OCI-LY7 (cell line): ENCODE data around the gene CHST5. TPM values are rescaled to one million over a fixed set of nuclear protein-coding genes. Genes with fewer than 3 reads are reported as not detected.
"Not testable (repeated sequence)": the region's sequence is repeated elsewhere in the genome, so short reads cannot be mapped to it uniquely, and the experiment has no call there.

Source experiments
- BruUV-seq: library from RNA; stranded (reverse); fragments of 400-500 nt; replicated peaks from 2 replicates; lab custom pipeline; 2021; lab: Mats Ljungman, UMichigan
- CTCF ChIA-PET: fragments of 300-600 bp; sonication (Branson Sonifier 250); formaldehyde crosslinking; loops from one replicate; lab custom pipeline; 2022; ENCODE audit warnings: antibody characterized with exemption; ENCODE audit not compliant: unreplicated experiment; lab: Charles Lee
- POLR2A ChIA-PET: fragments of 300-600 bp; sonication (Branson Sonifier 250); formaldehyde crosslinking; loops from one replicate; lab custom pipeline; 2022; ENCODE audit warnings: antibody characterized with exemption; lab: Charles Lee
- DNase-seq: peaks from one replicate; pipeline ENCODE4 v3.0.0-alpha.2; 2015; ENCODE audit warnings: low spot score
- H2AFZ ChIP-seq: fragments of 200-600 bp; sonication (generic), shearing (Covaris generic); 2 replicates; pipeline ENCODE4 v1.6.1; 2014; ENCODE audit warnings: mild to moderate bottlenecking, antibody characterized with exemption, low read length, moderate library complexity
- H3K27ac ChIP-seq: fragments of 200-600 bp; sonication (generic); 2 replicates; pipeline ENCODE4 v1.5.1; 2014; ENCODE audit warnings: mixed run types, low read depth, mild to moderate bottlenecking, moderate library complexity, low read length, inconsistent platforms; ENCODE audit not compliant: poor library complexity, severe bottlenecking
- H3K36me3 ChIP-seq: fragments of 200-600 bp; sonication (generic); 2 replicates; pipeline ENCODE4 v1.6.1; 2014; ENCODE audit warnings: mild to moderate bottlenecking, antibody characterized with exemption, low read length, moderate library complexity, mixed read lengths; ENCODE audit not compliant: insufficient read depth
- H3K4me1 ChIP-seq: fragments of 200-600 bp; sonication (generic); 2 replicates; pipeline ENCODE4 v1.5.1; 2014; ENCODE audit warnings: mild to moderate bottlenecking, low read length; ENCODE audit not compliant: insufficient read depth, poor library complexity, severe bottlenecking
- H3K4me2 ChIP-seq: fragments of 200-600 bp; sonication (generic); 2 replicates; pipeline ENCODE4 v1.6.1; 2014; ENCODE audit warnings: mild to moderate bottlenecking, low read length
- H3K4me3 ChIP-seq: fragments of 200-600 bp; sonication (generic); 2 replicates; pipeline ENCODE4 v1.5.1; 2014; ENCODE audit warnings: mild to moderate bottlenecking, low read depth, low read length; ENCODE audit not compliant: poor library complexity, severe bottlenecking
- H3K79me2 ChIP-seq: fragments of 200-600 bp; sonication (generic); 2 replicates; pipeline ENCODE4 v1.6.1; 2016; ENCODE audit warnings: low read depth, mild to moderate bottlenecking, low read length, moderate library complexity, mixed read lengths; ENCODE audit not compliant: insufficient read depth
- H3K9me2 ChIP-seq: fragments of 200-600 bp; sonication (generic); 2 replicates; pipeline ENCODE4 v1.6.1; 2016; ENCODE audit warnings: mild to moderate bottlenecking, low read length, mixed read lengths; ENCODE audit not compliant: insufficient read depth
- H3K9me3 ChIP-seq: fragments of 200-600 bp; sonication (generic); 2 replicates; pipeline ENCODE4 v1.6.1; 2014; ENCODE audit warnings: mild to moderate bottlenecking, mixed run types, low read length, mixed read lengths
- H4K20me1 ChIP-seq: fragments of 200-600 bp; sonication (generic); 2 replicates; pipeline ENCODE4 v1.6.1; 2014; ENCODE audit warnings: mild to moderate bottlenecking, antibody characterized with exemption, low read length, moderate library complexity, mixed read lengths; ENCODE audit not compliant: insufficient read depth
- EZH2phosphoT487 ChIP-seq: fragments of 200-600 bp; sonication (generic); IDR thresholded peaks from 2 replicates; pipeline ENCODE4 v1.6.1; 2018; ENCODE audit warnings: low read depth, borderline replicate concordance, mild to moderate bottlenecking, mixed run types, antibody characterized with exemption, low read length, moderate library complexity, mixed read lengths
- intact Hi-C: fragments of 100-400 bp; cut with micrococcal nuclease; formaldehyde crosslinking; loops from one replicate; pipeline ENCODE4 v1.10.0; 2022; ENCODE audit not compliant: unreplicated experiment
- total RNA-seq, 2 experiments: library from RNA; depleted of rRNA in 1 of 2; stranded (reverse); fragments of >200 nt in 1 of 2; shearing (Covaris generic) in 1 of 2; gene quantifications; 2 replicates each; pipeline ENCODE4 v1.2.3, GENCODE V29; 2014 to 2022
- TF ChIP-seq, protein P1 (sequence below): fragments of 200-600 bp; sonication (generic); conservative IDR thresholded peaks from 2 replicates; pipeline ENCODE4 v1.5.1; 2014; ENCODE audit warnings: mild to moderate bottlenecking, antibody characterized with exemption, low read length, moderate library complexity, mixed read lengths

The CHST5 gene
- total RNA-seq, 2 experiments from 2014 or later: 0.10 to 0.19 TPM

GRCh38 chr16:75552951-75553350 lies 17.0 kb upstream of the CHST5 start:
- TF ChIP-seq EZH2phosphoT487: no peak
- TF ChIP-seq, protein P1, sequence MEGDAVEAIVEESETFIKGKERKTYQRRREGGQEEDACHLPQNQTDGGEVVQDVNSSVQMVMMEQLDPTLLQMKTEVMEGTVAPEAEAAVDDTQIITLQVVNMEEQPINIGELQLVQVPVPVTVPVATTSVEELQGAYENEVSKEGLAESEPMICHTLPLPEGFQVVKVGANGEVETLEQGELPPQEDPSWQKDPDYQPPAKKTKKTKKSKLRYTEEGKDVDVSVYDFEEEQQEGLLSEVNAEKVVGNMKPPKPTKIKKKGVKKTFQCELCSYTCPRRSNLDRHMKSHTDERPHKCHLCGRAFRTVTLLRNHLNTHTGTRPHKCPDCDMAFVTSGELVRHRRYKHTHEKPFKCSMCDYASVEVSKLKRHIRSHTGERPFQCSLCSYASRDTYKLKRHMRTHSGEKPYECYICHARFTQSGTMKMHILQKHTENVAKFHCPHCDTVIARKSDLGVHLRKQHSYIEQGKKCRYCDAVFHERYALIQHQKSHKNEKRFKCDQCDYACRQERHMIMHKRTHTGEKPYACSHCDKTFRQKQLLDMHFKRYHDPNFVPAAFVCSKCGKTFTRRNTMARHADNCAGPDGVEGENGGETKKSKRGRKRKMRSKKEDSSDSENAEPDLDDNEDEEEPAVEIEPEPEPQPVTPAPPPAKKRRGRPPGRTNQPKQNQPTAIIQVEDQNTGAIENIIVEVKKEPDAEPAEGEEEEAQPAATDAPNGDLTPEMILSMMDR: no peak
- Histone ChIP-seq H3K4me3 (no peak overlapping the region), H3K4me1 (peaks cover 21% of the 10 kb centered on the region), H3K27ac (no peak overlapping the region), H2AFZ (no peak overlapping the region), H4K20me1 (no peaks in the 10 kb centered on the region), H3K9me3 (no peaks in the 10 kb centered on the region), H3K9me2 (no peaks in the 10 kb centered on the region), H3K79me2 (0 out of 2 replicates have a peak, but pooled peaks cover 5% of the 10 kb centered on the region), H3K36me3 (no peaks in the 10 kb centered on the region), H3K4me2 (no peak overlapping the region)
- no TSS peak for BruUV-seq
- POLR2A ChIA-PET: interaction anchor here (0.7 to 4.6 kb wide), 4 partner anchors 13 to 70 kb away, joined by 3 to 35 read pairs (median 5); partner anchors contain the start of gene GABARAPL2
- CTCF ChIA-PET: no interaction called here
- intact Hi-C loops: no loop called here
- DNase-seq: no peak

GRCh38 chr16:75550211-75550662 lies 14.3 kb upstream of the CHST5 start:
- Histone ChIP-seq H3K9me2 (no peaks in the 10 kb centered on the region), H3K27ac (no peak overlapping the region), H3K79me2 (0 out of 2 replicates have a peak, but pooled peaks cover 5% of the 10 kb centered on the region), H3K4me1 (peaks cover 15% of the 10 kb centered on the region), H4K20me1 (no peaks in the 10 kb centered on the region), H2AFZ (no peak overlapping the region), H3K4me2 (peak overlapping the region; percentile 5; the same call in 1 of the 2 replicates), H3K9me3 (no peaks in the 10 kb centered on the region), H3K4me3 (no peak overlapping the region), H3K36me3 (no peaks in the 10 kb centered on the region)
- BruUV-seq: no TSS peak
- no peak for TF ChIP-seq EZH2phosphoT487
- TF ChIP-seq, protein P1: peak; percentile 71
- intact Hi-C loops: loop anchor here (2.0 kb wide), 1 partner anchor 79 kb away; no protein-coding TSS in a partner anchor
- ChIA-PET POLR2A (interaction anchor here (0.6 to 2.7 kb wide), 4 partner anchors 15 to 104 kb away, joined by 3 to 7 read pairs (median 3); no protein-coding TSS in a partner anchor), CTCF (no interaction called here)
- DNase-seq: peak; percentile 54

DNA sequence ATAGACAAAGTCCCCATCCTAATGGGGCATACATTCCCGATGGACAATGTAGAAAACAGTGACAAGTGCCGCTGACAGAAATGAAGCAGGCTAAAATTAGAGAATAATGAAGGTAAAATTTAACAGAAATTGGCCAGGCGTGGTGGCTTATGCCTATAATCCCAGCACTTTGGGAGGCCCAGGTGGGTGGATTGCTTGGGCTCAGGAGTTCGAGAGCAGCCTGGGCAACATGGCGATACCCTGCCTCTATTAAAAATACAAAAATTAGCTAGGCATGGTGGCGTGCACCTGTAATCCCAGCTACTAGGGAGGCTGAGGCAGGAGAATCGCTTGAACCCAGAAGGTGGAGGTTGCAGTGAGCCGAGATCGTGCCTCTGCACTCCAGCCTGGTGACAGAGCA lies 12.5 kb upstream of the CHST5 start:
- H4K20me1 ChIP-seq, H3K36me3 ChIP-seq, H3K4me1 ChIP-seq, POLR2A ChIA-PET, H3K9me3 ChIP-seq, BruUV-seq, DNase-seq, H2AFZ ChIP-seq, H3K27ac ChIP-seq, H3K4me3 ChIP-seq, H3K4me2 ChIP-seq, H3K79me2 ChIP-seq, H3K9me2 ChIP-seq, CTCF ChIA-PET, intact Hi-C loops: not testable (repeated sequence)
